GM21737 (cell line): ENCODE results near the gene RARRES2.

Source experiments
- ATAC-seq: cut with Tn5 transposase; IDR thresholded peaks from one replicate; pipeline ENCODE4 v1.9.1; 2021; ENCODE audit warnings: mild to moderate bottlenecking, moderate library complexity; ENCODE audit not compliant: unreplicated experiment

Gene RARRES2

GRCh38 chr7:150377196-150377595 is 35.8 kb upstream of the RARRES2 start:
- no peak for ATAC-seq

- no peak for ATAC-seq
These were observed 35.1 kb upstream of the RARRES2 start for GRCh38 chr7:150376560-150376959.

GRCh38 chr7:150375662-150376521 is 34.5 kb upstream of the RARRES2 start:
- ATAC-seq, result no peak

- no peak for ATAC-seq
These were observed 33.0 kb upstream of the RARRES2 start for GRCh38 chr7:150374472-150374871.

GRCh38 chr7:150374026-150374425 is 32.6 kb upstream of the RARRES2 start:
- ATAC-seq, result no peak

- ATAC-seq, result no peak
These were observed 31.8 kb upstream of the RARRES2 start for GRCh38 chr7:150373049-150373801.

GRCh38 chr7:150372271-150373048 is 31.0 kb upstream of the RARRES2 start:
- no peak for ATAC-seq

GRCh38 chr7:150371996-150372270 is 30.5 kb upstream of the RARRES2 start:
- no peak for ATAC-seq

GRCh38 chr7:150371131-150371995 is 29.9 kb upstream of the RARRES2 start:
- ATAC-seq, result no peak

- ATAC-seq, result no peak
These were observed 29.2 kb upstream of the RARRES2 start for GRCh38 chr7:150370612-150371071.

GRCh38 chr7:150369748-150370501 is 28.5 kb upstream of the RARRES2 start:
- ATAC-seq, result no peak

- peak; percentile 37 for ATAC-seq
These were observed 27.7 kb upstream of the RARRES2 start for GRCh38 chr7:150368884-150369747.

- peak; percentile 44 for ATAC-seq
These were observed 26.9 kb upstream of the RARRES2 start, which contains the start of gene REPIN1 for GRCh38 chr7:150368096-150368883. REPIN1 (plus strand) TSS chr7:150368822; CDS start chr7:150369712, 890 bp downstream.

- ATAC-seq, result peak; percentile 23
These were observed 26.3 kb upstream of the RARRES2 start for GRCh38 chr7:150367677-150368095.

GRCh38 chr7:150365673-150366398 is 24.4 kb upstream of the RARRES2 start:
- ATAC-seq, result no peak

- no peak for ATAC-seq
These were observed 23.8 kb upstream of the RARRES2 start for GRCh38 chr7:150365194-150365593.

- no peak for ATAC-seq
These were observed 22.4 kb upstream of the RARRES2 start for GRCh38 chr7:150363872-150364271.
